OCI-LY7 (cell line): ENCODE measurements around the gene NFIA.

Source experiments
- EZH2phosphoT487 ChIP-seq: fragments of 200-600 bp; sonication (generic); IDR thresholded peaks from 2 replicates; pipeline ENCODE4 v1.6.1; 2018; ENCODE audit warnings: low read depth, borderline replicate concordance, mild to moderate bottlenecking, mixed run types, antibody characterized with exemption, low read length, moderate library complexity, mixed read lengths
- TF ChIP-seq, protein P1 (sequence below): fragments of 200-600 bp; sonication (generic); conservative IDR thresholded peaks from 2 replicates; pipeline ENCODE4 v1.5.1; 2014; ENCODE audit warnings: mild to moderate bottlenecking, antibody characterized with exemption, low read length, moderate library complexity, mixed read lengths

DNA sequence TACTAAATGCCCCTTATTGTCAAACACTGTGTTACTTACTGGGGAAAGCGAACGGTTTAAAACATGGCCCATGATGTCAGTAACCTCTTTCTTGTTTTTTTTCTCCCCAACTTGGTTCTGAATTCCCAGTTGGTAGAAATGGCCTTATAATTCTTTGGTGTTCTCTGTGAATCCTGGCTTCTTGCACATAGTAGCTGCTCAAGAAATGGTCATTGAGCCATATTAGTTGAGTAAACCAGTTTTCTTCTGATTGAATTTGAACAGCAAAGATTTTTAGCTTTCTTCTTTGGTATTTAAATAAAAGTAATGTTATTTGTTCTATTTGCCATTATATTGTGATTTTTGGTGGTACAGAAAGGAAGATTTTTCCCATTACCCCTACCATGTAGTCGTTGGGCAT, 87.3 kb downstream of the NFIA start:
- TF ChIP-seq, protein P1, sequence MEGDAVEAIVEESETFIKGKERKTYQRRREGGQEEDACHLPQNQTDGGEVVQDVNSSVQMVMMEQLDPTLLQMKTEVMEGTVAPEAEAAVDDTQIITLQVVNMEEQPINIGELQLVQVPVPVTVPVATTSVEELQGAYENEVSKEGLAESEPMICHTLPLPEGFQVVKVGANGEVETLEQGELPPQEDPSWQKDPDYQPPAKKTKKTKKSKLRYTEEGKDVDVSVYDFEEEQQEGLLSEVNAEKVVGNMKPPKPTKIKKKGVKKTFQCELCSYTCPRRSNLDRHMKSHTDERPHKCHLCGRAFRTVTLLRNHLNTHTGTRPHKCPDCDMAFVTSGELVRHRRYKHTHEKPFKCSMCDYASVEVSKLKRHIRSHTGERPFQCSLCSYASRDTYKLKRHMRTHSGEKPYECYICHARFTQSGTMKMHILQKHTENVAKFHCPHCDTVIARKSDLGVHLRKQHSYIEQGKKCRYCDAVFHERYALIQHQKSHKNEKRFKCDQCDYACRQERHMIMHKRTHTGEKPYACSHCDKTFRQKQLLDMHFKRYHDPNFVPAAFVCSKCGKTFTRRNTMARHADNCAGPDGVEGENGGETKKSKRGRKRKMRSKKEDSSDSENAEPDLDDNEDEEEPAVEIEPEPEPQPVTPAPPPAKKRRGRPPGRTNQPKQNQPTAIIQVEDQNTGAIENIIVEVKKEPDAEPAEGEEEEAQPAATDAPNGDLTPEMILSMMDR: no peak
- TF ChIP-seq EZH2phosphoT487: no peak
